ENCODE results near the gene SUN1. TPM values are rescaled to one million over a fixed set of nuclear protein-coding genes. Genes with fewer than 3 reads are reported as not detected.

SUN1 gene
- total and polyA plus RNA-seq, 4 donors, result 24.8 to 162 (median 40.1) TPM

DNA sequence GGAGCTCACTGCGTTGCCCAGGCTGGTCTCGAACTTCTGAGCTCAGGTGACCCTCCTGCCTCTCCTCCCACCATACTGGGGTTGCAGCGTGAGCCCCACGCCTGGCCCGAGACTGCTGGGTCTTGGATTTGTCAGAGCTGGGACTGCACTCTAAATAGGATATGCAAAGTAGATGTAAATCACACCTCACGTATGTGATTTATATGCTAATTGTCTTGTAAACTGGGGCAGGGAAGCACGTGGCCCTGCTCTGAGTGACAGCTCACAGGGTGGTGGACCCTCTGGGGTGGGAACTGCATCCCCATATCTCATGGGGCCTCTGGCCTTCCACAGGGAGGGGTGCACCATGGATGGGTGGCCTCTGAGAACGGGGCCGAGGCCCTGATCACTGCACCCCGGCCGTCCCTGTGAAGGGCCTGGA is 78.2 kb downstream of the SUN1 start:
- H3K4me1 ChIP-seq (ENCODE audit: control insufficient read depth in 4 of 4, insufficient read depth in 4 of 4, low read length in 3 of 4), result peaks cover 0 to 7% (median 0%) of the 10 kb centered on the region in 4 donors
- no peaks in the 10 kb centered on the region for H3K9me3 ChIP-seq (ENCODE audit: control insufficient read depth in 4 of 4, low read length in 3 of 4)
- H3K27me3 ChIP-seq (ENCODE audit: control insufficient read depth in 4 of 4, insufficient read depth in 4 of 4, low read length in 3 of 4), result no peaks in the 10 kb centered on the region
- H3K4me3 ChIP-seq (ENCODE audit: low read depth in 1 of 3, low read length in 3 of 3), result no peak overlapping the region
- no peak for TF ChIP-seq TAF1 (conservative IDR thresholded peaks at IDR 0.05)
- TF ChIP-seq, protein P1, sequence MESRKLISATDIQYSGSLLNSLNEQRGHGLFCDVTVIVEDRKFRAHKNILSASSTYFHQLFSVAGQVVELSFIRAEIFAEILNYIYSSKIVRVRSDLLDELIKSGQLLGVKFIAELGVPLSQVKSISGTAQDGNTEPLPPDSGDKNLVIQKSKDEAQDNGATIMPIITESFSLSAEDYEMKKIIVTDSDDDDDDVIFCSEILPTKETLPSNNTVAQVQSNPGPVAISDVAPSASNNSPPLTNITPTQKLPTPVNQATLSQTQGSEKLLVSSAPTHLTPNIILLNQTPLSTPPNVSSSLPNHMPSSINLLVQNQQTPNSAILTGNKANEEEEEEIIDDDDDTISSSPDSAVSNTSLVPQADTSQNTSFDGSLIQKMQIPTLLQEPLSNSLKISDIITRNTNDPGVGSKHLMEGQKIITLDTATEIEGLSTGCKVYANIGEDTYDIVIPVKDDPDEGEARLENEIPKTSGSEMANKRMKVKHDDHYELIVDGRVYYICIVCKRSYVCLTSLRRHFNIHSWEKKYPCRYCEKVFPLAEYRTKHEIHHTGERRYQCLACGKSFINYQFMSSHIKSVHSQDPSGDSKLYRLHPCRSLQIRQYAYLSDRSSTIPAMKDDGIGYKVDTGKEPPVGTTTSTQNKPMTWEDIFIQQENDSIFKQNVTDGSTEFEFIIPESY (IDR thresholded peaks at IDR 0.05), result no peak
- TF ChIP-seq, protein P2, sequence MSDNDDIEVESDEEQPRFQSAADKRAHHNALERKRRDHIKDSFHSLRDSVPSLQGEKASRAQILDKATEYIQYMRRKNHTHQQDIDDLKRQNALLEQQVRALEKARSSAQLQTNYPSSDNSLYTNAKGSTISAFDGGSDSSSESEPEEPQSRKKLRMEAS (IDR thresholded peaks at IDR 0.05), result no peak
- no peak for TF ChIP-seq JUND (IDR thresholded peaks at IDR 0.05)
- TF ChIP-seq HNF4G (IDR thresholded peaks at IDR 0.05), result no peak
- TF ChIP-seq RAD21 (IDR thresholded peaks at IDR 0.05), result no peak
- TF ChIP-seq, protein P3, sequence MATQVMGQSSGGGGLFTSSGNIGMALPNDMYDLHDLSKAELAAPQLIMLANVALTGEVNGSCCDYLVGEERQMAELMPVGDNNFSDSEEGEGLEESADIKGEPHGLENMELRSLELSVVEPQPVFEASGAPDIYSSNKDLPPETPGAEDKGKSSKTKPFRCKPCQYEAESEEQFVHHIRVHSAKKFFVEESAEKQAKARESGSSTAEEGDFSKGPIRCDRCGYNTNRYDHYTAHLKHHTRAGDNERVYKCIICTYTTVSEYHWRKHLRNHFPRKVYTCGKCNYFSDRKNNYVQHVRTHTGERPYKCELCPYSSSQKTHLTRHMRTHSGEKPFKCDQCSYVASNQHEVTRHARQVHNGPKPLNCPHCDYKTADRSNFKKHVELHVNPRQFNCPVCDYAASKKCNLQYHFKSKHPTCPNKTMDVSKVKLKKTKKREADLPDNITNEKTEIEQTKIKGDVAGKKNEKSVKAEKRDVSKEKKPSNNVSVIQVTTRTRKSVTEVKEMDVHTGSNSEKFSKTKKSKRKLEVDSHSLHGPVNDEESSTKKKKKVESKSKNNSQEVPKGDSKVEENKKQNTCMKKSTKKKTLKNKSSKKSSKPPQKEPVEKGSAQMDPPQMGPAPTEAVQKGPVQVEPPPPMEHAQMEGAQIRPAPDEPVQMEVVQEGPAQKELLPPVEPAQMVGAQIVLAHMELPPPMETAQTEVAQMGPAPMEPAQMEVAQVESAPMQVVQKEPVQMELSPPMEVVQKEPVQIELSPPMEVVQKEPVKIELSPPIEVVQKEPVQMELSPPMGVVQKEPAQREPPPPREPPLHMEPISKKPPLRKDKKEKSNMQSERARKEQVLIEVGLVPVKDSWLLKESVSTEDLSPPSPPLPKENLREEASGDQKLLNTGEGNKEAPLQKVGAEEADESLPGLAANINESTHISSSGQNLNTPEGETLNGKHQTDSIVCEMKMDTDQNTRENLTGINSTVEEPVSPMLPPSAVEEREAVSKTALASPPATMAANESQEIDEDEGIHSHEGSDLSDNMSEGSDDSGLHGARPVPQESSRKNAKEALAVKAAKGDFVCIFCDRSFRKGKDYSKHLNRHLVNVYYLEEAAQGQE (IDR thresholded peaks at IDR 0.05), result no peak
- TF ChIP-seq EGR1 (IDR thresholded peaks at IDR 0.05; ENCODE audit: low read depth in 2 of 2), result no peak
- no peak overlapping the region for H3K9ac ChIP-seq (ENCODE audit: low read depth in 1 of 2, low read length in 2 of 2)
- no peaks in the 10 kb centered on the region for H3K36me3 ChIP-seq (ENCODE audit: control insufficient read depth in 4 of 4, insufficient read depth in 3 of 4, low read depth in 1 of 4, low read length in 3 of 4)
- WGBS, result 85% methylated on average over 11 of the region's 11 CpGs
- no peak overlapping the region for H3K27ac ChIP-seq (ENCODE audit: low read depth in 1 of 2, low read length in 2 of 2)
- DNase-seq (ENCODE audit: low spot score), result no peak

DNA sequence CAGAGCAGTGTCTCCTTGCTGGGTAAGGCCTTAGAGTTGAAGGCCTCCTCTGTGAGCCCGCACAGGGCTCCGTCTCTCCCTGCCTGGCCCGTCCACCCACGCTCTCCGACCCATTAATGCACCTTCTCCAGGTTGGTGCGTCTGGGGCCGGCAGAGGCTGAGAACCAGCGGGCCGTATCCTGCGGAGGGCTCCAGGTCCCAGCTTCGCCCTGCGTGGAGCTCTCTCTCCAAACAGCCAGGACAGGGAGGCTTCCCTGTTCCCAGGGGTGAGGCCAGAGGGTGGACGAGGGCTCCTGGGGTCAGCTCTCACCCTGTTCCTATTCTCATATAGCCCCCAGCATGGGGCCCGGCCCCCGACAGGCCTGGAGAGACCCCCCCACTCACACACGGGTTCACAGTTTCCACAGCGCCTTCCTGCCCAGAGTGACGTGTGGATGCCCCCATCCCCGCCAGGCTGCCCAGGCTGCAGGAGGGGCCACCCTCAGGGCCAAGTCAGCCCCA is 78.7 kb downstream of the SUN1 start:
- DNase-seq (ENCODE audit: low spot score), result no peak
- no peak overlapping the region for H3K4me3 ChIP-seq (ENCODE audit: low read depth in 1 of 3, low read length in 3 of 3)
- H3K36me3 ChIP-seq (ENCODE audit: control insufficient read depth in 4 of 4, insufficient read depth in 3 of 4, low read depth in 1 of 4, low read length in 3 of 4), result no peaks in the 10 kb centered on the region
- no peaks in the 10 kb centered on the region for H3K9me3 ChIP-seq (ENCODE audit: control insufficient read depth in 4 of 4, low read length in 3 of 4)
- no peaks in the 10 kb centered on the region for H3K27me3 ChIP-seq (ENCODE audit: control insufficient read depth in 4 of 4, insufficient read depth in 4 of 4, low read length in 3 of 4)
- H3K9ac ChIP-seq (ENCODE audit: low read depth in 1 of 2, low read length in 2 of 2), result no peak overlapping the region
- TF ChIP-seq NR2F2 (IDR thresholded peaks at IDR 0.05), result no peak
- TF ChIP-seq, protein P4, sequence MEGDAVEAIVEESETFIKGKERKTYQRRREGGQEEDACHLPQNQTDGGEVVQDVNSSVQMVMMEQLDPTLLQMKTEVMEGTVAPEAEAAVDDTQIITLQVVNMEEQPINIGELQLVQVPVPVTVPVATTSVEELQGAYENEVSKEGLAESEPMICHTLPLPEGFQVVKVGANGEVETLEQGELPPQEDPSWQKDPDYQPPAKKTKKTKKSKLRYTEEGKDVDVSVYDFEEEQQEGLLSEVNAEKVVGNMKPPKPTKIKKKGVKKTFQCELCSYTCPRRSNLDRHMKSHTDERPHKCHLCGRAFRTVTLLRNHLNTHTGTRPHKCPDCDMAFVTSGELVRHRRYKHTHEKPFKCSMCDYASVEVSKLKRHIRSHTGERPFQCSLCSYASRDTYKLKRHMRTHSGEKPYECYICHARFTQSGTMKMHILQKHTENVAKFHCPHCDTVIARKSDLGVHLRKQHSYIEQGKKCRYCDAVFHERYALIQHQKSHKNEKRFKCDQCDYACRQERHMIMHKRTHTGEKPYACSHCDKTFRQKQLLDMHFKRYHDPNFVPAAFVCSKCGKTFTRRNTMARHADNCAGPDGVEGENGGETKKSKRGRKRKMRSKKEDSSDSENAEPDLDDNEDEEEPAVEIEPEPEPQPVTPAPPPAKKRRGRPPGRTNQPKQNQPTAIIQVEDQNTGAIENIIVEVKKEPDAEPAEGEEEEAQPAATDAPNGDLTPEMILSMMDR (IDR thresholded peaks at IDR 0.05; ENCODE audit: low read depth, low read length, missing input control), result no peak
- TF ChIP-seq FOXA2 (IDR thresholded peaks at IDR 0.05), result no peak
- no peak for TF ChIP-seq SP1 (IDR thresholded peaks at IDR 0.05)
- TF ChIP-seq, protein P2 (IDR thresholded peaks at IDR 0.05), result no peak
- TF ChIP-seq, protein P3 (IDR thresholded peaks at IDR 0.05), result no peak
- TF ChIP-seq YY1 (IDR thresholded peaks at IDR 0.05), result no peak
- TF ChIP-seq HNF4G (IDR thresholded peaks at IDR 0.05), result no peak
- TF ChIP-seq GABPA (IDR thresholded peaks at IDR 0.05 in 1 of 2, conservative IDR thresholded peaks at IDR 0.05 in 1 of 2), result no peak
- TF ChIP-seq EGR1 (IDR thresholded peaks at IDR 0.05; ENCODE audit: low read depth in 2 of 2), result no peak
- TF ChIP-seq HNF4A (conservative IDR thresholded peaks at IDR 0.05), result no peak
- TF ChIP-seq, protein P5, sequence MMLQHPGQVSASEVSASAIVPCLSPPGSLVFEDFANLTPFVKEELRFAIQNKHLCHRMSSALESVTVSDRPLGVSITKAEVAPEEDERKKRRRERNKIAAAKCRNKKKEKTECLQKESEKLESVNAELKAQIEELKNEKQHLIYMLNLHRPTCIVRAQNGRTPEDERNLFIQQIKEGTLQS (IDR thresholded peaks at IDR 0.05), result no peak
- TF ChIP-seq RAD21 (IDR thresholded peaks at IDR 0.05), result no peak
- WGBS, result 84% methylated on average over 19 of the region's 19 CpGs
- H3K4me1 ChIP-seq (ENCODE audit: control insufficient read depth in 4 of 4, insufficient read depth in 4 of 4, low read length in 3 of 4), result peaks cover 0 to 7% (median 0%) of the 10 kb centered on the region in 4 donors
- no peak overlapping the region for H3K27ac ChIP-seq (ENCODE audit: low read depth in 1 of 2, low read length in 2 of 2)
